GM23248 (cell line): Measurements from ENCODE around the gene AK5.

ENCODE experiments used
- EZH2 ChIP-seq: fragments of 200-600 bp; sonication (generic); IDR thresholded peaks from 2 replicates; pipeline ENCODE4 v1.6.1; 2018; ENCODE audit warnings: antibody characterized with exemption, mild to moderate bottlenecking; ENCODE audit not compliant: insufficient read depth, poor library complexity, severe bottlenecking
- EZH2phosphoT487 ChIP-seq: fragments of 200-600 bp; sonication (generic); IDR thresholded peaks from 2 replicates; pipeline ENCODE4 v1.6.1; 2018; ENCODE audit warnings: antibody characterized with exemption, moderate library complexity, mild to moderate bottlenecking, low read depth; ENCODE audit not compliant: insufficient read depth

DNA sequence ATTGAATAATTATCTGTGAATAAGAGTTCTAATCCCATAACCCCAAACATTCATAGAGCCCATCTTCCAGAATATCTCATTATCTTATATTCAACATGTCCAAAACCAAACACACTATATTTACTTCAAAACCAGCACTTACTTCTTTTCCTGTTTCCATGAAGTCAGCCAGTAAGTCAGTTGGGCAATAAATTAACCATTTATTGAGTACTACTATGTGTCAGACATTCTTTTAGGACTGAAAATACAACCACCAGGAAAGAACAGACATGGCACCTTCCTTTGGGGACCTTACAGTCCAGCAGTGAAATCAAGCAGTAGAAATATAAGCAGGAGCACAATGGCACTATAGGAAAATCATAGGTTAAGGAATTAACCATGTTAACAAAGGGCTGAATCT lies 8.8 kb downstream of the AK5 start:
- TF ChIP-seq EZH2phosphoT487 (no peak), EZH2 (no peak)
